ENCODE data around the gene BARD1. TPM values are rescaled to one million over a fixed set of nuclear protein-coding genes. Genes with fewer than 3 reads are reported as not detected.
"Not testable (repeated sequence)": the region's sequence is repeated elsewhere in the genome, so short reads cannot be mapped to it uniquely, and the experiment has no call there.

BARD1 gene
- total RNA-seq, 2 donors from 2014 or later: 22.7 to 35.9 TPM

DNA sequence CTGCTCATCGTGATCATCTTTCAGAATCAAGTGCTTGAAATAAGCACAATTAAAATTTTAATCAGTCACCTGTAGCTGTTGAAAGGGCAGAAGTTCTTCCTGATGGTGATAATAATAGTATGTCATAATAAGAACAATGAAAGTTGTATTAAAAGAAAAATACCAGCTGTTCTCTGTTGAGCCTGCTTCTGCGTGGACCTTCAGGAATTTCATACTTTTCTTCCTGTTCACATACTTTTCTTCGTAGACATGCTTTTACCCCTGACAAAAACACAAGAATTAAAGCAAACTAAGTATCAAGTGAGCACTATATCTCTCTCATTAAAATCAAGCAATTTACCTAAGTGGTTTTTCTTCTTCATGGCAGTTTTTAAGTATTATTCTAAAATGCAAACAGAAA lies 79.2 kb downstream of the BARD1 start:
- DNase-seq: no peak
- H3K9me3 Mint-ChIP-seq: no peaks in the 10 kb centered on the region
- Histone ChIP-seq H3K36me3 (ENCODE audit: control insufficient read depth, insufficient read depth, low read length) (peaks cover 49% of the 10 kb centered on the region), H3K4me1 (ENCODE audit: control insufficient read depth, insufficient read depth, low read length) (no peaks in the 10 kb centered on the region), H3K27me3 (ENCODE audit: control insufficient read depth, insufficient read depth, low read length, poor library complexity, severe bottlenecking) (no peaks in the 10 kb centered on the region), H3K9ac (ENCODE audit: extremely low read depth, low read length, poor library complexity, severe bottlenecking) (no peak overlapping the region), H3K9me3 (ENCODE audit: control insufficient read depth, low read length) (no peaks in the 10 kb centered on the region), H3K4me3 (ENCODE audit: low read length) (no peak overlapping the region), H3K27ac (ENCODE audit: low read depth, low read length) (no peak overlapping the region)
- TF ChIP-seq, protein P1, sequence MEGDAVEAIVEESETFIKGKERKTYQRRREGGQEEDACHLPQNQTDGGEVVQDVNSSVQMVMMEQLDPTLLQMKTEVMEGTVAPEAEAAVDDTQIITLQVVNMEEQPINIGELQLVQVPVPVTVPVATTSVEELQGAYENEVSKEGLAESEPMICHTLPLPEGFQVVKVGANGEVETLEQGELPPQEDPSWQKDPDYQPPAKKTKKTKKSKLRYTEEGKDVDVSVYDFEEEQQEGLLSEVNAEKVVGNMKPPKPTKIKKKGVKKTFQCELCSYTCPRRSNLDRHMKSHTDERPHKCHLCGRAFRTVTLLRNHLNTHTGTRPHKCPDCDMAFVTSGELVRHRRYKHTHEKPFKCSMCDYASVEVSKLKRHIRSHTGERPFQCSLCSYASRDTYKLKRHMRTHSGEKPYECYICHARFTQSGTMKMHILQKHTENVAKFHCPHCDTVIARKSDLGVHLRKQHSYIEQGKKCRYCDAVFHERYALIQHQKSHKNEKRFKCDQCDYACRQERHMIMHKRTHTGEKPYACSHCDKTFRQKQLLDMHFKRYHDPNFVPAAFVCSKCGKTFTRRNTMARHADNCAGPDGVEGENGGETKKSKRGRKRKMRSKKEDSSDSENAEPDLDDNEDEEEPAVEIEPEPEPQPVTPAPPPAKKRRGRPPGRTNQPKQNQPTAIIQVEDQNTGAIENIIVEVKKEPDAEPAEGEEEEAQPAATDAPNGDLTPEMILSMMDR (conservative IDR thresholded peaks at IDR 0.05): no peak
- WGBS, 2 experiments (ENCODE audit: insufficient coverage in 1 of 2, insufficient read length in 1 of 2): 88 to 95% methylated on average over 2 to 3 of the region's 3 CpGs
- peaks cover 37% of the 10 kb centered on the region for H3K36me3 Mint-ChIP-seq (ENCODE audit: low read depth)
- no peaks in the 10 kb centered on the region for H3K27me3 Mint-ChIP-seq (ENCODE audit: insufficient read depth)
- no peak overlapping the region for H3K4me3 Mint-ChIP-seq
- peaks cover 5% of the 10 kb centered on the region for H3K4me1 Mint-ChIP-seq
- no peak overlapping the region for H3K27ac Mint-ChIP-seq

GRCh38 chr2:214724741-214725140 lies 84.7 kb downstream of the BARD1 start:
- Mint-ChIP-seq H3K27ac (no peak overlapping the region), H3K4me1 (peaks cover 7% of the 10 kb centered on the region), H3K36me3 (ENCODE audit: low read depth) (peaks cover 54% of the 10 kb centered on the region), H3K4me3 (no peak overlapping the region), H3K9me3 (peaks cover 12% of the 10 kb centered on the region), H3K27me3 (ENCODE audit: insufficient read depth) (no peaks in the 10 kb centered on the region)
- DNase-seq: no peak
- 93% methylated on average over 1 of the region's 1 CpG; no CpG with 5 or more reads in 1 of the 2 experiments for WGBS, 2 experiments (ENCODE audit: insufficient coverage in 1 of 2, insufficient read length in 1 of 2)
- Histone ChIP-seq H3K36me3 (ENCODE audit: control insufficient read depth, insufficient read depth, low read length) (peaks cover 31% of the 10 kb centered on the region), H3K9me3 (ENCODE audit: control insufficient read depth, low read length) (peaks cover 5% of the 10 kb centered on the region), H3K4me1 (ENCODE audit: control insufficient read depth, insufficient read depth, low read length) (no peaks in the 10 kb centered on the region), H3K27ac (ENCODE audit: low read depth, low read length) (no peak overlapping the region), H3K9ac (ENCODE audit: extremely low read depth, low read length, poor library complexity, severe bottlenecking) (no peak overlapping the region), H3K4me3 (ENCODE audit: low read length) (no peak overlapping the region), H3K27me3 (ENCODE audit: control insufficient read depth, insufficient read depth, low read length, poor library complexity, severe bottlenecking) (no peaks in the 10 kb centered on the region)
- TF ChIP-seq, protein P1 (conservative IDR thresholded peaks at IDR 0.05): no peak

DNA sequence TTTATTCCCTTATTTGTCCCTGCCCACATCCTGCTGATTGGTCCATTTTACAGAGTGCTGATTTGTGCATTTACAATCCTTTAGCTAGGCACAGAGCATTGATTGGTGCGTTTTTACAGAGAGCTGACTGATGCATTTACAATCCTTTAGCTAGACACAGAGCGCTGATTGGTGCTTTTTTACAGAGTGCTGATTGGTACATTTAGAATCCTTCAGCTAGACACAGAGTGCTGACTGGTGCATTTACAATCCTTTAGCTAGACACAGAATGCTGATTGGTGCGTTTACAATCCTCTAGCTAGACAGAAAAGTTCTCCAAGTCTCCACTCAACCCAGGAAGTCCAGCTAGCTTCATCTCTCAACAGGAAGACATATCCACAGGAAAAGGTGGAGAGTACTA lies 91.6 kb downstream of the BARD1 start:
- H3K27me3 ChIP-seq (ENCODE audit: control insufficient read depth, insufficient read depth, low read length, poor library complexity, severe bottlenecking); H3K9ac ChIP-seq (ENCODE audit: extremely low read depth, low read length, poor library complexity, severe bottlenecking); H3K27me3 Mint-ChIP-seq (ENCODE audit: insufficient read depth); H3K4me3 ChIP-seq (ENCODE audit: low read length); DNase-seq; H3K4me1 Mint-ChIP-seq; H3K4me1 ChIP-seq (ENCODE audit: control insufficient read depth, insufficient read depth, low read length); H3K27ac Mint-ChIP-seq; H3K4me3 Mint-ChIP-seq; H3K27ac ChIP-seq (ENCODE audit: low read depth, low read length): not testable (repeated sequence)
- WGBS, 2 experiments (ENCODE audit: insufficient coverage in 1 of 2, insufficient read length in 1 of 2): 91 to 97% methylated on average over 3 of the region's 3 CpGs
- H3K36me3 Mint-ChIP-seq (ENCODE audit: low read depth): peaks cover 41% of the 10 kb centered on the region
- peaks cover 13% of the 10 kb centered on the region for H3K9me3 ChIP-seq (ENCODE audit: control insufficient read depth, low read length)
- peaks cover 13% of the 10 kb centered on the region for H3K36me3 ChIP-seq (ENCODE audit: control insufficient read depth, insufficient read depth, low read length)
- peaks cover 25% of the 10 kb centered on the region for H3K9me3 Mint-ChIP-seq
